RPMI7951 (cell line): Measurements from ENCODE around the gene SND1. TPM values are rescaled to one million over a fixed set of nuclear protein-coding genes. Genes with fewer than 3 reads are reported as not detected.

Experiments
- DNase-seq: peaks from one replicate; pipeline ENCODE4 v3.0.0-alpha.2; 2012; ENCODE audit warnings: low read depth
- total RNA-seq: library from RNA; depleted of rRNA; stranded (reverse); fragments of >200 nt; shearing (Covaris generic); gene quantifications from 2 replicates; pipeline ENCODE4 v1.2.3, GENCODE V29; 2014; rRNA removed

SND1 gene
- total RNA-seq, 1 experiment from 2014 or later: 148 TPM

DNA sequence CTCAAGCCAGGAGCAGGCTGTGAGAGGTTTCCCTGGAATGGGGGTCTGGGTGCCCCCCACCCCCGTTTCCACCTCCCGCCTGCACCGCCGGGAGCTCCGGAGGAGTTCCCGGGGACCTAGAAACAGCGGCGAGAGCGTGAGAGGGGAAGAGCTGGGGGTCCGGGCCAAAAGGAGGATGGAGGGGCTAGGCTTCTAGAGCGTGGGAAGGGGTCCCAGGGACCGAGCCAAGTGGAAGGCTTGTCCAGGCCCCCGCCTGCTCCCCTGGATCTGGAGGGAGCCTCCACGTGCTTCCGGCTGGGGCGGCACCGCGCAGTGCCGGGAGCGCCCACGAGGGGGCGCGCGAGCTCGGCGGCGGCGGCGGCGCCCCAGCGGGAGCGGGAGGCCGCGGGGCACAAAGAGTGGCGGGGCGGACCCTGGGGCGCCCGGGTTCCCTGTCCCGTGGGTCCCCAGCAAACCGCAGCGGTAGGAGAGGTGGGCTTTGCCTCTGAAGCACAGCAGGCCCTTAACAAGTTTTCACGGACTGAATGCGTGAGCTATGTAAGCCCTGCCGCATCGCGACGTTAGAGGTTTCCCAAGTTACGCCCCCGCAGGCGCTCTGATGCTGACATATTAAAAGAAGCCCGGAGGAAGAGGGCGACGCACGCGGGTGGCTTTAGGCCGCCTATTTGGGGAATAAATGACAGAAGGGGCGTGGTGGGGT is 483.7 kb downstream of the SND1 start:
- peak; percentile 50 for DNase-seq

DNA sequence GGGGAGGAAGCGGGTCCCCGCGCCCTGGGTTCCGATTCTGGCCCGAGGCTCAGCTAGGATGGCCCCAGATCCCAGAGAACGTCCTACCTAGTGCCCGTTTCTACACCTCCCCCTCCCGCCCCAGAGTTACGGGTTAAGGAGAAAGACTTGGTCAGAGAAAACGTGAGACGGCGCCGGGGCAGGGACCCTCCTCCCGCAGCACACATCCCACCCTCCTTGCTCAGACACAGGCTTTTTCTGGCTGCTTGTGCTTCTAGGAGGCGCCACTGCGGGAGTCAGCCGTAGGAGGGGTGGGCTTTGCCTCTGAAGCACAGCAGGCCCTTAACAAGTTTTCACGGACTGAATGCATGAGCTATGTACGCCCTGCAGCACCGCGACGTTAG is 484.2 kb downstream of the SND1 start:
- DNase-seq: no peak

DNA sequence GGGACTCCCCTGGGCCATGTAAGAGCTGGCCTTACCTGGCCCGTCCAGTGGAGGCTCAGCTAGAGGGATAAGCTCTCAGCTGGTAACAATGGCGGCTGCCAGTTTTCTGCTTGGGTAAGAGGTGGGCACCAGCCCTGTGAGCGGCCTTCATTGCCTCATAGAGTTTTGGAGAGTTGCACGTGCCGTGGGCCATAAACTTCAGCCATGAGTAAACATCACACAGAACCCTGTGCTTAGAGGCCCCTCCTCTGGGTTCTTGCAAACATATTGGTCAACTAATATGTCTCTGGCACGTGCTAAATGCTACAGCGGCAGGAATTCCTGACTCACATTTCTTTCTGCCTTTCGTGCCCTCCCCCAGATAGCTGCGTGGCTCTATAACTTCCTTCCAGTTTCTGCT is 485.2 kb downstream of the SND1 start:
- DNase-seq: peak; percentile 52

DNA sequence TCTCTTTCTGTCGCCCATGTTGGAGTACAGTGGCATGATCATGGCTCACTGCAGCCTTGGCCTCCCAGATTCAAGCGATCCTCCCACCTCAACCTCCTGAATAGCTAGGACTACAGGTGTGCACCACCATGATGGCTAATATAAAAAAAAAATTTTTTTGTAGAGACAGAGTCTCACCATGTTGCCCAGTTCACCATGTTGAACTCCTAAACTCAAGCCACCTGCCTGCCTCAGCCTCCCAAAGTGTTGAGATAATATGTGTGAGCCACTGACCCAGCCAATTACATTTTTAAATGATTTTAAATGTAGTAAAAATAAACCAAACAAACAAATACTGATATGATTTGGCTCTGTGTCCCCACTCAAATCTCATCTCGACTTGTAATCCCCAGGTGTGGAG is 487.4 kb downstream of the SND1 start:
- DNase-seq: no peak

GRCh38 chr7:128141683-128142195 is 489.7 kb downstream of the SND1 start:
- no peak for DNase-seq

Other genes with a start within 250 kb of the SND1 start
- gene GCC1, start 66.6 kb upstream of the SND1 start, total RNA-seq: 9.7 and 11.4 TPM in 2 replicates
- 252 and 308 TPM in 2 replicates for gene ARF5, start 63.8 kb upstream of the SND1 start, total RNA-seq
- 2.4 and 5.6 TPM in 2 replicates for gene FSCN3, start 58.5 kb upstream of the SND1 start, total RNA-seq
- gene PAX4, start 34.1 kb upstream of the SND1 start, total RNA-seq: not detected in 2 replicates